Measurements from ENCODE around the gene ATP6V0D1. TPM values are rescaled to one million over a fixed set of nuclear protein-coding genes. Genes with fewer than 3 reads are reported as not detected.
A peak's percentile ranks its signal among the peaks of the same experiment; 100 is the strongest.

ATP6V0D1 gene
- total and polyA plus RNA-seq, 3 experiments from 2014 or later = 49.3 to 107 (median 57.6) TPM

- Histone ChIP-seq H3K9me3 (ENCODE audit: low read length) (no peaks in the 10 kb centered on the region), H3K4me1 (ENCODE audit: insufficient read depth, low read length) (peaks cover 8% of the 10 kb centered on the region), H3K27ac (ENCODE audit: low read depth, low read length) (no peak overlapping the region), H3K4me3 (ENCODE audit: low read length) (no peak overlapping the region), H3K27me3 (ENCODE audit: insufficient read depth, low read length, poor library complexity, severe bottlenecking) (peaks cover 19% of the 10 kb centered on the region), H3K36me3 (ENCODE audit: insufficient read depth, low read length) (no peaks in the 10 kb centered on the region)
- Mint-ChIP-seq H3K36me3 (no peaks in the 10 kb centered on the region), H3K4me3 (no peak overlapping the region), H3K4me1 (peaks cover 0 to 12% (median 4%) of the 10 kb centered on the region in 3 donors), H3K27me3 (peaks cover 28 to 30% of the 10 kb centered on the region in 2 donors), H3K27ac (peak overlapping the region in 1 of 8 donors; percentile 37), H3K9me3 (no peaks in the 10 kb centered on the region)
- ChIA-PET POLR2A (interaction anchor here (0.6 kb wide), 1 partner anchor 291 kb away, joined by 3 read pairs; no protein-coding TSS in a partner anchor), CTCF (no interaction called here)
- no peak for DNase-seq
Measured at GRCh38 chr16:67391424-67392300, 89.3 kb downstream of the ATP6V0D1 start.

DNA sequence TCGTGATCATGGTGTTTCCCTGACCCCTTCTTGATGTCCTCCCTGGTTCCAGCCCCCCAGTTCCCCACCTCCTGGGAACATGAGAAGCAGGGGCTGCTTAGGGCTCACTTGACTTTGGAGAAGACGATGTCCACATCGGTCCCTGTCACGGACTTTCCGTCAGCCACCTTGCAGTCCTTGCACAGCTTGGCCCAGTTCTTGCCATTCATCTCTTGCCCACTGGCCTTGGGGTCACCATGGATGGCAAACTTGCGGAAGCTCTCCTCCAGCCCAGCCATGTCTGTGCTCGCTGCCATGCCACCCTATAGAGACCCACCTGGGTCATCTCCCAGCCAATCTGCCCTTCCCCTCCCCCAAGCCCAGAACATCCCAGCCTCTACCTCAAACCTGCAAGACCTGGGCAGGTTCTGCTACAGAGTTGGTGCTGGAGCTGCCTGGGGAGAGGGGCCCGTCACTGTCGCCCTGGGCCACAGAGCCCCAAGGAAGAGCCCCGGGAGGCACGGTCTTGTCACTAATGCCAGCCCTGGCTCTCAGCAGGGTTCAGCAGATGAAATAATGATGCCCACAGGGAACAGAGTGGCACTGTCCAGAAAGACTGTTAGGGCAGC is 90.0 kb downstream of the ATP6V0D1 start:
- no peak overlapping the region for H3K4me3 ChIP-seq (ENCODE audit: low read length)

DNA sequence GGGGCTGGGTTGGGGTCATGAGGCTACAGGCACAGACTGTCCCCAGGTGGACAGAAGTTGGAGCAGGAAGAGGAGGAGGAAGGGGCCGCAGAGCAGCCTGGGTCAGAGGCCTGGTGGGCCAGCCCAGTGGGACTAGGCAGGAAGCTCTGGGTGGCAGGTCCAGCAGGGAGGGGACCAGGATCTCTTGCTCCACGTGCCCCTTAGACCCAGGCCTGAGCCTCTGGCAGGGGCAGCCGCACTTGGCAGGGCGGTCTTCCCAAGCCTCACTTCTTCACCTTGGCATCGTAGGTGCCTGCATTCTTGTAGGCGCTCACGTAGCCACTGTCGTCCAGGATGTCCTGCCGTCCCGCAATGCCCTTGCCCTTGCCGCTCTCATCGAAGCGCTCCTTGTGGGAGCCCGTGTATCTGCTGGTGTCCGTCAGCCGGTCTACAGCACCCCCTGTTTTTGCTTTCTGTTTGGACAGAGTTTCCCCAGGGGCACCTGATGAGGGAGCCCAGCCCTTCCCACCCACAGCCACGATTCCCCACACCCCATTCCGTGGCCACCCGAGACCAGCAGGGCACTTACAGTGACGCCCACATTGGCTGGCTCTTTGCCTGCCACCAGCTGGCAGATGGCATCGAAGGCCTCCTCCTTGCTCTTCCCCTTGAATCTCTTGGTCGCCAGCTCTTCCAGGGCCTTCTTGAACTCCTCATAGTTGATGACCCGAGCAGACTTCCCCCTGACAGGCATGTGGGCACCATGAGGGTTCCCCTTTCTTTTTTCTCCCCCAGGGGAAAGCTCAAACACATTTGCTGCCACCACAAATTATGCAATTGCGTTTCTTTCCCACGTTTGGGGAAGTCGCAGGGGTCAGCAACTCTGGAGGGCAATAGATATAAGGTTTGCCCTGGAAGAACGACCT is 90.8 kb downstream of the ATP6V0D1 start:
- H3K4me1 ChIP-seq (ENCODE audit: insufficient read depth, low read length) = peaks cover 8% of the 10 kb centered on the region
- no peak overlapping the region for H3K27ac ChIP-seq (ENCODE audit: low read depth, low read length)
- peaks cover 0 to 9% (median 4%) of the 10 kb centered on the region in 3 donors for H3K4me1 Mint-ChIP-seq
- H3K27me3 Mint-ChIP-seq = peaks cover 22 to 24% of the 10 kb centered on the region in 2 donors
- H3K9me3 ChIP-seq (ENCODE audit: low read length) = no peaks in the 10 kb centered on the region
- no peak overlapping the region for H3K4me3 ChIP-seq (ENCODE audit: low read length)
- H3K27ac Mint-ChIP-seq = no peak overlapping the region
- H3K36me3 Mint-ChIP-seq = no peaks in the 10 kb centered on the region
- no peaks in the 10 kb centered on the region for H3K36me3 ChIP-seq (ENCODE audit: insufficient read depth, low read length)
- peaks cover 15% of the 10 kb centered on the region for H3K27me3 ChIP-seq (ENCODE audit: insufficient read depth, low read length, poor library complexity, severe bottlenecking)
- CTCF ChIA-PET = no interaction called here
- no peak for DNase-seq
- no peak overlapping the region for H3K4me3 Mint-ChIP-seq
- POLR2A ChIA-PET = no interaction called here
- H3K9me3 Mint-ChIP-seq = no peaks in the 10 kb centered on the region

More for the DNA sequence above, 90.0 kb downstream of the ATP6V0D1 start:
- no peaks in the 10 kb centered on the region for H3K9me3 Mint-ChIP-seq
- no peaks in the 10 kb centered on the region for H3K9me3 ChIP-seq (ENCODE audit: low read length)
- H3K27ac ChIP-seq (ENCODE audit: low read depth, low read length) = no peak overlapping the region
- H3K4me1 Mint-ChIP-seq = peaks cover 0 to 12% (median 4%) of the 10 kb centered on the region in 3 donors
- CTCF ChIA-PET = no interaction called here
- no peak overlapping the region for H3K27ac Mint-ChIP-seq
- no peak for DNase-seq
- H3K4me1 ChIP-seq (ENCODE audit: insufficient read depth, low read length) = peaks cover 8% of the 10 kb centered on the region
- POLR2A ChIA-PET = interaction anchor here (0.6 kb wide), 1 partner anchor 290 kb away, joined by 3 read pairs; no protein-coding TSS in a partner anchor
- no peaks in the 10 kb centered on the region for H3K36me3 ChIP-seq (ENCODE audit: insufficient read depth, low read length)
- peaks cover 28 to 30% of the 10 kb centered on the region in 2 donors for H3K27me3 Mint-ChIP-seq
- no peak overlapping the region for H3K4me3 Mint-ChIP-seq
- no peaks in the 10 kb centered on the region for H3K36me3 Mint-ChIP-seq
- peaks cover 19% of the 10 kb centered on the region for H3K27me3 ChIP-seq (ENCODE audit: insufficient read depth, low read length, poor library complexity, severe bottlenecking)

DNA sequence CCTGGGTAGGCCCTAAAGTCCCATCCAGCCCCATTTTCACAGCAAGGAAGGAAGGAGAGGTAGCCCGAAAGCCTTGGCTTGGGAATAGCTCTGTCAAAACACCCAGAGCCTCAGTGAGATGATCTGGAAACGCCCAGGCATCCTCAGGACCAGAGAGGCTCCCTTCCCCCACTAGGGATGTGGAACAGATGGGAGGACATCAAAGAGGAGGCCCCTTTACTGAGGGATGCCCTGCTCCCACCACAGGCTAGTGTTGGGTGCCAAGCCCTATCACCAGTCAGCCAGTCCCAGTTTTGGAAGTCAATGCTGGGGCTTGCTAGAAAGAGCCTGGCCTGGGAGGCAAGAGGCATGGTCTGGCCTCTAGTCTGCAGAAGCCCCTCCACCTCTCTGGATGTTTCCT is 92.4 kb downstream of the ATP6V0D1 start:
- H3K4me3 ChIP-seq (ENCODE audit: low read length) = no peak overlapping the region
- H3K9me3 ChIP-seq (ENCODE audit: low read length) = no peaks in the 10 kb centered on the region
- no peak overlapping the region for H3K27ac ChIP-seq (ENCODE audit: low read depth, low read length)
- peaks cover 1% of the 10 kb centered on the region for H3K27me3 ChIP-seq (ENCODE audit: insufficient read depth, low read length, poor library complexity, severe bottlenecking)
- Mint-ChIP-seq H3K36me3 (no peaks in the 10 kb centered on the region), H3K27me3 (peaks cover 14 to 15% of the 10 kb centered on the region in 2 donors), H3K9me3 (no peaks in the 10 kb centered on the region), H3K4me3 (no peak overlapping the region), H3K4me1 (peaks cover 0 to 1% (median 0%) of the 10 kb centered on the region in 3 donors), H3K27ac (no peak overlapping the region)
- CTCF ChIA-PET = no interaction called here
- no peak for DNase-seq
- no peaks in the 10 kb centered on the region for H3K36me3 ChIP-seq (ENCODE audit: insufficient read depth, low read length)
- H3K4me1 ChIP-seq (ENCODE audit: insufficient read depth, low read length) = peaks cover 2% of the 10 kb centered on the region
- POLR2A ChIA-PET = interaction anchor here (0.6 kb wide), 1 partner anchor 327 kb away, joined by 3 read pairs; no protein-coding TSS in a partner anchor

DNA sequence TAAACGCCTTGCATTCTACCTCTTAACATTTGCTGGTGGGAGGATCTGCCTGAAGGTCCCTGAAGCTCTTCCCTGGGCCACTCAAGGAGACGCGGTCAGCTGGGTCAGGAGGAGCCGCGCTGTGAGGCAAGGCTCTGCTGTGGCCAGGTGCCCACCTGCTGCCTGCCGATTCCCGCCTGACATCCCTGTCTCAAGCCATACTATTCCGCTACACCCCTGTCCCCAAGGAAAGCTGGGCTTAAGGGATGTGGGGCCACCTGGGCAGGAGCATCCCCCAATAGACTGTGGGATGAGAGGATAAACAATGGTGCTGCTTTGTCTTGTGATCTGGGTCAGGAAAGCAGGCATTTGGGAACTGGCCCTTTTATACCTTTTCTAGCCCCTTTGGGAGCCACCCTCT is 92.8 kb downstream of the ATP6V0D1 start:
- no peak overlapping the region for H3K27ac Mint-ChIP-seq
- no peaks in the 10 kb centered on the region for H3K9me3 Mint-ChIP-seq
- POLR2A ChIA-PET = interaction anchor here (0.6 kb wide), 1 partner anchor 327 kb away, joined by 3 read pairs; no protein-coding TSS in a partner anchor

More for the DNA sequence above, 92.8 kb downstream of the ATP6V0D1 start:
- H3K4me3 ChIP-seq (ENCODE audit: low read length) = no peak overlapping the region
- CTCF ChIA-PET = no interaction called here
- no peaks in the 10 kb centered on the region for H3K4me1 Mint-ChIP-seq
- H3K36me3 Mint-ChIP-seq = no peaks in the 10 kb centered on the region
- no peaks in the 10 kb centered on the region for H3K36me3 ChIP-seq (ENCODE audit: insufficient read depth, low read length)
- H3K4me1 ChIP-seq (ENCODE audit: insufficient read depth, low read length) = no peaks in the 10 kb centered on the region
- no peaks in the 10 kb centered on the region for H3K27me3 ChIP-seq (ENCODE audit: insufficient read depth, low read length, poor library complexity, severe bottlenecking)
- DNase-seq = no peak
- H3K4me3 Mint-ChIP-seq = no peak overlapping the region
- no peak overlapping the region for H3K27ac ChIP-seq (ENCODE audit: low read depth, low read length)
- H3K27me3 Mint-ChIP-seq = peaks cover 14 to 15% of the 10 kb centered on the region in 2 donors
- no peaks in the 10 kb centered on the region for H3K9me3 ChIP-seq (ENCODE audit: low read length)

Other genes starting within 250 kb of the ATP6V0D1 start
- gene FHOD1, start 233.7 kb downstream of the ATP6V0D1 start, total RNA-seq = 100 to 1,000 TPM; 111 to 117 TPM
- gene FHOD1, start 233.7 kb downstream of the ATP6V0D1 start, polyA plus RNA-seq = 5.5 TPM
- 1 to 10 TPM; 5.2 TPM for gene SLC9A5, start 232.2 kb downstream of the ATP6V0D1 start, total RNA-seq
- gene SLC9A5, start 232.2 kb downstream of the ATP6V0D1 start, polyA plus RNA-seq = not detected
- 10 to 100 TPM; 25.3 to 29.3 TPM for gene PLEKHG4, start 201.6 kb downstream of the ATP6V0D1 start, total RNA-seq
- gene PLEKHG4, start 201.6 kb downstream of the ATP6V0D1 start, polyA plus RNA-seq = 1.6 TPM
- 1 to 10 TPM in 1 of 2 experiments, under 1 TPM in 1; 0.71 to 1.4 TPM for gene KCTD19, start 154.4 kb downstream of the ATP6V0D1 start, total RNA-seq
- not detected for gene KCTD19, start 154.4 kb downstream of the ATP6V0D1 start, polyA plus RNA-seq
- under 1 TPM; 0.28 to 0.31 TPM for gene LRRC36, start 154.3 kb downstream of the ATP6V0D1 start, total RNA-seq
- gene LRRC36, start 154.3 kb downstream of the ATP6V0D1 start, polyA plus RNA-seq = not detected
- gene TPPP3, start 87.7 kb downstream of the ATP6V0D1 start, total RNA-seq = not detected
- gene TPPP3, start 87.7 kb downstream of the ATP6V0D1 start, polyA plus RNA-seq = not detected
- gene ZDHHC1, start 64.7 kb downstream of the ATP6V0D1 start, total RNA-seq = 1 to 10 TPM; 1.3 TPM
- 0.60 TPM for gene ZDHHC1, start 64.7 kb downstream of the ATP6V0D1 start, polyA plus RNA-seq
- gene HSD11B2, start 50.0 kb downstream of the ATP6V0D1 start, total RNA-seq = 1 to 10 TPM; 1.1 to 1.5 TPM
- not detected for gene HSD11B2, start 50.0 kb downstream of the ATP6V0D1 start, polyA plus RNA-seq
- not detected for gene AGRP, start 2.4 kb upstream of the ATP6V0D1 start, total RNA-seq
- gene AGRP, start 2.4 kb upstream of the ATP6V0D1 start, polyA plus RNA-seq = not detected
- gene RIPOR1, start 47.7 kb upstream of the ATP6V0D1 start, total RNA-seq = 10 to 100 TPM; 23.2 to 27.4 TPM
- 6.1 TPM for gene RIPOR1, start 47.7 kb upstream of the ATP6V0D1 start, polyA plus RNA-seq
- gene CTCF, start 81.4 kb upstream of the ATP6V0D1 start, total RNA-seq = 10 to 100 TPM; 65.4 to 67.4 TPM
- 66.4 TPM for gene CTCF, start 81.4 kb upstream of the ATP6V0D1 start, polyA plus RNA-seq
- gene CARMIL2, start 164.0 kb upstream of the ATP6V0D1 start, total RNA-seq = 100 to 1,000 TPM; 124 to 139 TPM
- 24.5 TPM for gene CARMIL2, start 164.0 kb upstream of the ATP6V0D1 start, polyA plus RNA-seq
- 10 to 100 TPM; 79.1 to 81.7 TPM for gene ACD, start 179.1 kb upstream of the ATP6V0D1 start, total RNA-seq
- 55.6 TPM for gene ACD, start 179.1 kb upstream of the ATP6V0D1 start, polyA plus RNA-seq
- 10 to 100 TPM; 16.7 to 18.3 TPM for gene PARD6A, start 179.8 kb upstream of the ATP6V0D1 start, total RNA-seq
- 14.7 TPM for gene PARD6A, start 179.8 kb upstream of the ATP6V0D1 start, polyA plus RNA-seq
- gene ENKD1, start 185.6 kb upstream of the ATP6V0D1 start, total RNA-seq = 10 to 100 TPM; 15.1 to 15.6 TPM
- 1.7 TPM for gene ENKD1, start 185.6 kb upstream of the ATP6V0D1 start, polyA plus RNA-seq
- gene C16orf86, start 185.7 kb upstream of the ATP6V0D1 start, total RNA-seq = 1 to 10 TPM in 1 of 2 experiments, under 1 TPM in 1; 0.79 to 1.9 TPM
- 2.7 TPM for gene C16orf86, start 185.7 kb upstream of the ATP6V0D1 start, polyA plus RNA-seq
- gene GFOD2, start 238.2 kb upstream of the ATP6V0D1 start, total RNA-seq = 10 to 100 TPM; 21.3 to 23.7 TPM
- 11.2 TPM for gene GFOD2, start 238.2 kb upstream of the ATP6V0D1 start, polyA plus RNA-seq